ENCODE data around the gene CPSF4L.

- TF ChIP-seq CTCF (IDR thresholded peaks at IDR 0.05; ENCODE audit: insufficient read depth, low read length) (no peak), GABPA (IDR thresholded peaks at IDR 0.05; ENCODE audit: low read depth) (no peak)
Observed at GRCh38 chr17:73199751-73200317, 61.8 kb downstream of the CPSF4L start.

All from HL-60 (cell line).